22Rv1 (cell line): ENCODE results near the gene NANOG.
A peak's percentile ranks its signal among the peaks of the same experiment; 100 is the strongest.
"Not testable (repeated sequence)": the region's sequence is repeated elsewhere in the genome, so short reads cannot be mapped to it uniquely, and the experiment has no call there.

Source experiments
- H3K27ac ChIP-seq: fragments of 450-650 bp; 2 replicates; pipeline ENCODE4 v1.5.1; 2017
- ZFX ChIP-seq: fragments of 450-650 bp; IDR thresholded peaks from 2 replicates; pipeline ENCODE4 v1.6.1; 2017; ENCODE audit warnings: antibody characterized with exemption, borderline replicate concordance
- TF ChIP-seq, protein P1 (sequence below): fragments of 450-650 bp; IDR thresholded peaks from 2 replicates; pipeline ENCODE4 v1.5.1; 2017; ENCODE audit warnings: mild to moderate bottlenecking

The NANOG gene

DNA sequence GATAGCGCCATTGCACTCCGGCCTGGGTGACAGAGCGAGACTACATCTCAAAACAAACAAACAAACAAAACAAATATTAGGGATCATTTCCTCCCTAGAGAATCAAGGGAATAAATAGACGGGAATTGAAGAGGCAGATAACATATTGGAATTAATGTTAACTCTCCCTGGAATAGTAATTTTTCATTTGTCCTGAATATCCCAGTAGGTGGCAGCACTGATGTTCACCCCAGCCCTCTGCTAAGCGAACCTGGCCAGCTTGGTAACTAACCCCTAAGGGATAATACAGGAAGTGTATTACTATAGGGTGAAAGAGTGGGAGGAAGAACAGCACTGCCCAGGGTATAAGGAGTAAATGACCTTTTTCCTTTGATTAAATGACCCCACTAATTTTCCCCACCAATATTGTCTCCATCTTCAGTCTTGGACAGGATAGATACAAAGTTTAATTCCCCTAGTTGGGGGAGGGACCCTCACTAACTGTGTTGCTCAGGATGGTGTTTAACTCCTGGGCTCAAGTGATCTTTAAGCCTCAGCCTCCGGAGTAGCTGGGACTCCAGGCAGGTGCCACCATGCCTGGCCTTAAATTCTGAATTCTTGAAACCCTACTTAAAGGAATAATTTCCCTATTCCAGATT is 43.0 kb downstream of the NANOG start:
- TF ChIP-seq, protein P1, sequence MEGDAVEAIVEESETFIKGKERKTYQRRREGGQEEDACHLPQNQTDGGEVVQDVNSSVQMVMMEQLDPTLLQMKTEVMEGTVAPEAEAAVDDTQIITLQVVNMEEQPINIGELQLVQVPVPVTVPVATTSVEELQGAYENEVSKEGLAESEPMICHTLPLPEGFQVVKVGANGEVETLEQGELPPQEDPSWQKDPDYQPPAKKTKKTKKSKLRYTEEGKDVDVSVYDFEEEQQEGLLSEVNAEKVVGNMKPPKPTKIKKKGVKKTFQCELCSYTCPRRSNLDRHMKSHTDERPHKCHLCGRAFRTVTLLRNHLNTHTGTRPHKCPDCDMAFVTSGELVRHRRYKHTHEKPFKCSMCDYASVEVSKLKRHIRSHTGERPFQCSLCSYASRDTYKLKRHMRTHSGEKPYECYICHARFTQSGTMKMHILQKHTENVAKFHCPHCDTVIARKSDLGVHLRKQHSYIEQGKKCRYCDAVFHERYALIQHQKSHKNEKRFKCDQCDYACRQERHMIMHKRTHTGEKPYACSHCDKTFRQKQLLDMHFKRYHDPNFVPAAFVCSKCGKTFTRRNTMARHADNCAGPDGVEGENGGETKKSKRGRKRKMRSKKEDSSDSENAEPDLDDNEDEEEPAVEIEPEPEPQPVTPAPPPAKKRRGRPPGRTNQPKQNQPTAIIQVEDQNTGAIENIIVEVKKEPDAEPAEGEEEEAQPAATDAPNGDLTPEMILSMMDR, result peak; percentile 91
- TF ChIP-seq ZFX, result no peak

DNA sequence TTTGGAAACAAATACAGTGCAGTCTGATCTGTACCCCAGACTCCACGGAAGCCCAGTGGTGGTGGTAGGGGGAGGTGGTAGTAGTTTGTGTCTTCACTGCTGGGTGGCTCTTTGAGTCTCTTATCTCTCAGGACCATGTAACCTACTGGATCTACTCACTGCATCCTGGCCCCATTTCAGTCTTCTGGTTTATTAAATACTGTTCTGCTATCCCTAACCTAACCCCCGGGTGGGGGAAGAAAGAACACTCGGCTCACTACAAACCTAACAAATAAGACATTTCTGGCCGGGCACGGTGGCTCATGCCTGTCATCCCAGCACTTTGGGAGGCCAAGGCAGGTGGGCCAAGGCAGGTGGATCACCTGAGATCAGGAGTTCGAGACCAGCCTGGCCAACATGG is 44.0 kb downstream of the NANOG start:
- not testable (repeated sequence) for H3K27ac ChIP-seq

More for the DNA sequence above, 43.0 kb downstream of the NANOG start:
- H3K27ac ChIP-seq, result no peak overlapping the region

DNA sequence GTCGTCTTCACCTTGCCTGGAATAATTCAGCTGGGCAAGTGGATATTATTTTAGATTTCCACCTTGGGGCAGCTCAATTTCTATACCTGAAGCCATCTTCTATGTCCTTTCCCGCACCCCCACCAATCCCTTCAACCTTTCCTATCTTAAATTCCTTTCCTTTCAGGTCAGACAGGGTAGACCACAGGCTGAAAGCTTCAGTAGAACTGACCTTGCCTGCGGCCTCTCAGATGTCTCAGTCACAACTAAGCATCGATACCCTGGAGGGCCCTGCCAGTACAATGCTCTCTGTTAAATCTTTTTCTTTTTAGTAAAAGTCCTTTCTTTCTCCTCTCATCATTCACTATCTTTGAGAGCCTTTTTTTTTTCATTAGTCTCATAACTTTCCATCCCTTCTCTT is 44.6 kb downstream of the NANOG start:
- TF ChIP-seq, protein P1, result no peak
- TF ChIP-seq ZFX, result no peak
- H3K27ac ChIP-seq, result no peak overlapping the region

DNA sequence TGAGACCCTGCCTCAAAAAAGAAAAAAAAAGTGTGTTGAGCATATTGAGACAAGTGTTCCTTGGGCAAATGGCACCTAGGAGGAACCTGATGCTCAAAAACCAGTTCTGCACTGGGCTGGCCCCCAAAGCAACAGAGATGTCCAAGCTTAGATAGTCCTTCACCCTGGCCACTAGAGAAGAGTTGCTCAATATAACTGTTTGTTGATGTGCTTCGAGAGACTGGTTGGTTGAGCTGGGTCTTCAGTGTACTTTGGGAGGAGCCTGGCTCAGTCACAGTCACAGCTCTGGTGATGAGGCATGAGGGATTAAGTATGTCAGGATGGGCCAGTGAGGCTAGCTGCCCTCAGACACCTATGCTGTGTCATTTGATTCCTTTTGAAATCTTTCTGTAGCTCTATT is 45.5 kb downstream of the NANOG start:
- H3K27ac ChIP-seq, result no peak overlapping the region
- TF ChIP-seq, protein P1, result no peak
- TF ChIP-seq ZFX, result no peak

DNA sequence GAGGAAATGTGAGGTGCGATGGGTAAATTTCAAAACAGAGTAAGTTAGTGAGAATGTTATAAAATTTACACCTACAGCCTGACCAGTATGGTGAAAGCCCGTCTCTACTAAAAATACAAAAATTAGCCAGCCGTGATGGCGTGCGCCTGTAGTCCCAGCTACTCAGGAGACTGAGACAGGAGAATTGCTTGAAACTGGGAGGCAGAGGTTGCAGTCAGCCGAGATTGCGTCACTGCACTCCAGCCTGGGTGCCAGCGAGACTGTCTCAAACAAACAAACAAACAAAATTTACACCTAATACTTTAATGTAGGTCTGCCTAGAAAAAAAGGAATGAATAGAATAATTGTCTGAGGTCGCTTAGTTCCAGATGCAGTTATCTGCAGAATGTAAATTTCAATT is 45.9 kb downstream of the NANOG start:
- TF ChIP-seq, protein P1, result no peak
- TF ChIP-seq ZFX, result no peak

DNA sequence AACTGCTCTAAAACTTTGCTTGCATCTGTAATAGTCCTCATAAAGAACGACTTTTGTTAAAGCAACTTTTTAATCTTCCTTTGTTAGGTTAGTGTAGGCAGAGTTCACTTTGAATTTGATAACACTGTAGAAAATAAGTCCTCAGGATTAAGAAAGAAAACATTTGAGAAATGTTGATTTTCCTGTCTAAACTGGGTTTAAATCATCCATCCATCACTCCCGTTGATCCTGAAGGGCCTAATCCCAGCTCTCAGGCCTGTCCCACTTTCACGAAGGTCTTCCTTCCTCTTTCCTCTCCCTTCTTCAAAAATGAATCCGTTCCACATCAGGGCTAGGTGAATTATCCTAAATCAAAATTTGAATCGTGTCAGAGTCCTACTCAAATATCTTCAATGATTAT is 46.6 kb downstream of the NANOG start:
- no peak for TF ChIP-seq ZFX
- TF ChIP-seq, protein P1, result no peak
- H3K27ac ChIP-seq, result no peak overlapping the region

More for the DNA sequence above, 45.9 kb downstream of the NANOG start:
- H3K27ac ChIP-seq, result no peak overlapping the region

DNA sequence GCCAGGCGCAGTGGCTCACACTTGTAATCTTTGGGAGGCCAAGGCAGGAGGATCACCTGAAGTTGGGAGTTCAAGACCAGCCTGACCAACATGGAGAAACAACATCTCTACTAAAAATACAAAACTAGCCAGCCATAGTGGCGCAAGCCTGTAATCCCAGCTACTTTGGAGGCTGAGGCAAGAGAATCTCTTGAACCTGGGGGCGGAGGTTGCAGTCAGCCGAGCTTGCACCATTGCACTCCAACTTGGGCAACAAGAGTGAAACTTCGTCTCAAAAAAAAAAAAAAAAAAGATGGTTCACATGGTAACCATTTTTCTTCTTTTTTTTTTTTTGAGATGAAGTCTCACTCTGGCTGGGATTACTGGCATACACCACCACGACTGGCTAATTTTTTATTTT is 48.2 kb downstream of the NANOG start:
- TF ChIP-seq ZFX, result no peak
- TF ChIP-seq, protein P1, result no peak
- no peak overlapping the region for H3K27ac ChIP-seq

DNA sequence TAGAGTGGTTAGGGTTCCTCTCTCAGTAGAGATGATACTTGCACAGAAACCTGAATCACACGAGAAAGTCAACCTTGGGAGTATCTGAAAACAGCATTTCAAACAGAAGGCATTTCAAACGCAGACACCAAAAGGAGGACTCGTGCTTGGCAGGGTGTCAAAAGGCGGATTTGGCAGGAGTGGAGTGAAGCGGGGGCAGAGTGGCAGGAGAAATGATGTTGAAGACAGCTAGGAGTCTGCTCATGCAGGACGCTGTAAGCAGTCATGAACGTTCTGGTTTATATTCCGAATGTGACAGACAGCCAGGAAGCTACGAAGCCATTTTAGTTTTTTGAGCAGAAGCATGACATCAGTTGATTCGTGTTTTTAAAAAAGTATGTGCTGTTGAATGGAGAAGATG is 50.0 kb downstream of the NANOG start:
- not testable (repeated sequence) for H3K27ac ChIP-seq

DNA sequence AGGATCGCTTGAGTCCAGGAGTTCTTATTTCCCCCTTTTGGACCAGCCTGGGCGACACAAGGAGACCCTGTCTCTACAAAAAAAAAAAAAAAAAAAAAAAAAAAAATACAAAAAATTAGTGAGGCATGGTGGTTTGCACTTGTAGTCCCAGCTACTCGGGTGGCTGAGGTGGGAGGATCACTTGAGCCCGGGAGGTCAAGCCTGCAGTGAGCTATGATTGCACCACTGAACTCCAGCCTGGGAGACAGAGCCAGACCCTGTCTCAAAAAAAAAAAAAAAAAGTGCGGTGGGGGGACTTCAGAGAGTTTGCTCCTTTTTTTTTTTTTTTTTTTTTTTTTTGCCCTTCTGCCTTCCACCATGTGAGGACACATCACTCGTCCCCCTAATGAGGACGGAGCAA is 50.6 kb downstream of the NANOG start:
- not testable (repeated sequence) for H3K27ac ChIP-seq

DNA sequence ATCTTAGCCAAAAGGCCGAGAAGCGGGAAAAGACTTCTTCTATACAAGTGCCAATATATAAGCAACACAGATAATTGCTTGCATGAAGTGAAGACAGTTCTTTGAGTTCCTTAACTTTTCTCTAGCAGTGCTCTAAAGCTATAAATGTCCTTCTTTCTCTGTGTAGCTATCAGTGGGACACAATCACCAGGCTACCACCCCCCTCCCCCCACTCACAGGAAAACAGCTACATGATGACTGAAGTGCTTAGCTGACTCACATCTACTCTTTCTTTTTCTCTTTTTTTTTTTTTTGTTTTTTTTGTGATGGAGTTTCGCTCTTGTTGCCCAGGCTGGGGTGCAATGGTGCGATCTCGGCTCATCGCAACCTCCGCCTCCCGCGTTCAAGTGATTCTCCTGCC is 53.2 kb downstream of the NANOG start:
- H3K27ac ChIP-seq, result not testable (repeated sequence)

DNA sequence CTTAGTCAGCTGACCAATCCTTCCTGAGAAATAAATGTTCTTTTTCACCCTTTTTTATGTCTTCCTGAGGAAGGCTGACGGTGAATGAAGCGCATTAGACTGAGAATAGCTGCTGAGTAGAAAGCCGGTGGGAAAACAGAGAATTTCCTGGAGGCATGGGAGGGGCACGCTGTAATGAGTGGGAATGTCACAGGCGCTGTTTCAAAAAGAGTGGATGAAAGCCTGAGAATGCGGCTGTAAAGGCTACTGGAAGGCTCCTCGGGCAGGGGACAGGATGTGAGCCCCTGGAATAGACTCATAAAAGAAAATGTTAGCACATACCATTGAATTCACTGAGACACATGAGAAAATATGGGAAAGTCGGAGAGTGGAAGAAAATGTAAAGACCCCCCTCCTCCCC is 53.9 kb downstream of the NANOG start:
- not testable (repeated sequence) for H3K27ac ChIP-seq

DNA sequence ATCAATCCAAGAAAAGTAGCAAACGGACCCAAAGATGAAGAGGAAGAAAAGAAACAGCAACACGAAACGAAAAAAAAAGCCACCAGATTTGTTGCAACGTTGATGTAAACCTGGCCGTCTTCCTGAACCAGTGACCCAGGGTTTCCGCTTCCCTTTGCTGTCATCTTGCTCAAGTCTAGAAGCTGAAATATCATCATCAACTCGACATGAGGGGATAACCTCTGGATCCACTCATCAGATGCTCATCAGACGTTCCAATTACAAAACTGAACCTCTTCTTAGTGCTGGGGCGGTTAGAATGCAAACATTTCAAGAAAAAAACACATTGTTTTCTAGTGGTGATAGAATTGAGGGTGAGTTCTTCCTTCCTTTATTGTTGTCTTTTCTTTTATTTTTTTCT is 54.4 kb downstream of the NANOG start:
- not testable (repeated sequence) for H3K27ac ChIP-seq
